HEK293 (cell line): ENCODE results near the gene RAB20.

Experiments used
- CTCF ChIA-PET: fragments of 350-600 bp; formaldehyde crosslinking; extraction: SDS; loops from one replicate; lab custom pipeline; 2021; ENCODE audit warnings: antibody characterized with exemption; lab: Yijun Ruan, JAX
- POLR2A ChIA-PET: fragments of 300-600 bp; formaldehyde crosslinking; extraction: SDS; loops from one replicate; lab custom pipeline; 2020; ENCODE audit warnings: antibody characterized with exemption, inconsistent platforms; lab: Yijun Ruan, JAX
- H3K27ac ChIP-seq: fragments of 200-500 bp; sonication (Bioruptor generic); 2 replicates; pipeline ENCODE4 v1.5.1; 2014; ENCODE audit warnings: low read depth, low read length, control low read depth, inconsistent platforms; ENCODE audit errors: extremely low read depth
- H3K36me3 ChIP-seq, 2 experiments: fragments of 200-500 bp in 1 of 2; sonication (Bioruptor generic) in 1 of 2; 1 replicate in 1 of 2; 2 replicates in 1 of 2; pipeline ENCODE4 v1.5.1; 2014 to 2017; ENCODE audit warnings: inconsistent platforms in 2 of 2, low read length in 2 of 2; ENCODE audit not compliant: control insufficient read depth in 2 of 2, insufficient read depth in 1 of 2
- H3K4me1 ChIP-seq: fragments of 200-500 bp; sonication (Bioruptor generic); 2 replicates; pipeline ENCODE4 v1.5.1; 2014; ENCODE audit warnings: mild to moderate bottlenecking, low read length, inconsistent platforms; ENCODE audit not compliant: control insufficient read depth, insufficient read depth
- H3K4me3 ChIP-seq: 2 replicates; pipeline ENCODE4 v1.5.1; 2011; ENCODE audit warnings: low read depth, mild to moderate bottlenecking, control low read depth, low read length, moderate library complexity
- H3K9me3 ChIP-seq: fragments of 200-500 bp; sonication (Bioruptor generic); 2 replicates; pipeline ENCODE4 v1.5.1; 2014; ENCODE audit warnings: low read depth, low read length, inconsistent platforms; ENCODE audit not compliant: control insufficient read depth, insufficient read depth
- FEZF1 ChIP-seq: fragments of 450-650 bp; formaldehyde crosslinking; IDR thresholded peaks from 2 replicates; pipeline ENCODE4 v1.5.1; 2016; ENCODE audit warnings: missing biosample characterization, missing genetic modification characterization
- OVOL3 ChIP-seq: fragments of 450-650 bp; formaldehyde crosslinking; IDR thresholded peaks from 2 replicates; pipeline ENCODE4 v1.5.1; 2016; ENCODE audit warnings: missing biosample characterization, missing genetic modification characterization
- PRDM1 ChIP-seq: fragments of 450-650 bp; formaldehyde crosslinking; IDR thresholded peaks from 2 replicates; pipeline ENCODE4; 2016; ENCODE audit warnings: missing biosample characterization, missing genetic modification characterization
- SCRT1 ChIP-seq: fragments of 450-650 bp; formaldehyde crosslinking; IDR thresholded peaks from 2 replicates; pipeline ENCODE4 v1.5.1; 2016; ENCODE audit warnings: missing biosample characterization, missing genetic modification characterization, borderline replicate concordance
- ZNF112 ChIP-seq: fragments of 450-650 bp; formaldehyde crosslinking; IDR thresholded peaks from 2 replicates; pipeline ENCODE4 v1.5.0; 2017; ENCODE audit warnings: missing biosample characterization, missing genetic modification characterization
- ZNF184 ChIP-seq: fragments of 450-650 bp; IDR thresholded peaks from 2 replicates; pipeline ENCODE4 v1.5.1; 2018; ENCODE audit warnings: missing biosample characterization, mild to moderate bottlenecking, missing genetic modification characterization
- ZNF248 ChIP-seq: fragments of 450-650 bp; formaldehyde crosslinking; IDR thresholded peaks from 2 replicates; pipeline ENCODE4 v1.5.1; 2017; ENCODE audit warnings: missing biosample characterization, missing genetic modification characterization
- ZNF423 ChIP-seq: fragments of 450-650 bp; formaldehyde crosslinking; IDR thresholded peaks from 2 replicates; pipeline ENCODE4 v1.5.1; 2016; ENCODE audit warnings: missing biosample characterization, missing genetic modification characterization
- ZNF521 ChIP-seq: fragments of 450-650 bp; formaldehyde crosslinking; IDR thresholded peaks from 2 replicates; pipeline ENCODE4 v1.5.1; 2017; ENCODE audit warnings: missing biosample characterization, mild to moderate bottlenecking, missing genetic modification characterization
- ZNF530 ChIP-seq: fragments of 450-650 bp; formaldehyde crosslinking; IDR thresholded peaks from 2 replicates; pipeline ENCODE4 v1.5.1; 2016; ENCODE audit warnings: low read depth, missing biosample characterization, missing genetic modification characterization
- ZNF544 ChIP-seq: fragments of 450-650 bp; formaldehyde crosslinking; IDR thresholded peaks from 2 replicates; pipeline ENCODE4 v1.5.0; 2017; ENCODE audit warnings: missing biosample characterization, missing genetic modification characterization
- ZNF548 ChIP-seq: fragments of 450-650 bp; formaldehyde crosslinking; IDR thresholded peaks from 2 replicates; pipeline ENCODE4 v1.5.1; 2016; ENCODE audit warnings: missing biosample characterization, missing genetic modification characterization
- ZNF560 ChIP-seq: fragments of 450-650 bp; formaldehyde crosslinking; IDR thresholded peaks from 2 replicates; pipeline ENCODE4 v1.5.1; 2017; ENCODE audit warnings: missing biosample characterization, missing genetic modification characterization, borderline replicate concordance
- ZNF624 ChIP-seq: fragments of 450-650 bp; formaldehyde crosslinking; IDR thresholded peaks from 2 replicates; pipeline ENCODE4 v1.5.1; 2017; ENCODE audit warnings: missing biosample characterization, missing genetic modification characterization
- ZNF664 ChIP-seq: fragments of 450-650 bp; formaldehyde crosslinking; IDR thresholded peaks from 2 replicates; pipeline ENCODE4 v1.5.1; 2016; ENCODE audit warnings: missing biosample characterization, missing genetic modification characterization
- ZNF76 ChIP-seq: fragments of 450-650 bp; formaldehyde crosslinking; IDR thresholded peaks from 2 replicates; pipeline ENCODE4; 2016; ENCODE audit warnings: low read depth, missing biosample characterization, missing genetic modification characterization, borderline replicate concordance
- ZNF830 ChIP-seq: fragments of 450-650 bp; IDR thresholded peaks from 2 replicates; pipeline ENCODE4 v1.5.0; 2018; ENCODE audit warnings: missing biosample characterization, missing genetic modification characterization, low read depth, mild to moderate bottlenecking, moderate library complexity
- TF ChIP-seq, protein P1 (sequence below): fragments of 450-650 bp; formaldehyde crosslinking; IDR thresholded peaks from 2 replicates; pipeline ENCODE4 v1.5.1; 2017; ENCODE audit warnings: missing biosample characterization, missing genetic modification characterization
- TF ChIP-seq, protein P2 (sequence below): fragments of 450-650 bp; formaldehyde crosslinking; IDR thresholded peaks from 2 replicates; pipeline ENCODE4 v1.5.1; 2017; ENCODE audit warnings: missing biosample characterization, mild to moderate bottlenecking, missing genetic modification characterization, moderate library complexity
- TF ChIP-seq, protein P3 (sequence below): fragments of 450-650 bp; formaldehyde crosslinking; IDR thresholded peaks from 2 replicates; pipeline ENCODE4 v1.5.1; 2016; ENCODE audit warnings: missing biosample characterization, missing genetic modification characterization
- TF ChIP-seq, protein P4 (sequence below): fragments of 450-650 bp; formaldehyde crosslinking; IDR thresholded peaks from 2 replicates; pipeline ENCODE4 v1.5.1; 2016; ENCODE audit warnings: missing biosample characterization, missing genetic modification characterization
- TF ChIP-seq, protein P5 (sequence below): fragments of 450-650 bp; formaldehyde crosslinking; IDR thresholded peaks from 2 replicates; pipeline ENCODE4 v1.5.1; 2016; ENCODE audit warnings: missing biosample characterization, missing genetic modification characterization

RAB20 gene

DNA sequence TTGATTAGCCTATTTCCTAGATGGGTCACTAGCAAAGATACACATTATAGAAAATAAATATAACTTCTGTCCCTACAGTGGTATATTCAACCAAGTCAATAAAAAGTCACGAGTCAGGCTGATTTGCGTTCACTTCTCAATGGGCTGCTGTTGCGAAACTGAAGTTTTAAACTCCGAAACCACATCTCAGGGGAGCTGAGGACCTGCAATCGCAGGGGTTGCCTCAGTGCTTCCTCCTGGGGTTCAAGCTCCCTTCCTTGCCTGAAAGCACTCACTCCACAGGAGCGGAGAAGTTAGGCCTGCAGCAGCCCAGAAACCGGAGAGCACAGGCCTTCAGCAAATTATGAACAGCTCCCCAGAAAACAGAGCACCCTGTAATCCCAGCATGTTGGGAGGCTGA is 39.6 kb downstream of the RAB20 start (continued):
- TF ChIP-seq ZNF544 (no peak), ZNF423 (tag by site-specific recombination) (no peak), ZNF521 (tag by site-specific recombination) (no peak), FEZF1 (tag by site-specific recombination) (no peak)
- TF ChIP-seq, protein P1, sequence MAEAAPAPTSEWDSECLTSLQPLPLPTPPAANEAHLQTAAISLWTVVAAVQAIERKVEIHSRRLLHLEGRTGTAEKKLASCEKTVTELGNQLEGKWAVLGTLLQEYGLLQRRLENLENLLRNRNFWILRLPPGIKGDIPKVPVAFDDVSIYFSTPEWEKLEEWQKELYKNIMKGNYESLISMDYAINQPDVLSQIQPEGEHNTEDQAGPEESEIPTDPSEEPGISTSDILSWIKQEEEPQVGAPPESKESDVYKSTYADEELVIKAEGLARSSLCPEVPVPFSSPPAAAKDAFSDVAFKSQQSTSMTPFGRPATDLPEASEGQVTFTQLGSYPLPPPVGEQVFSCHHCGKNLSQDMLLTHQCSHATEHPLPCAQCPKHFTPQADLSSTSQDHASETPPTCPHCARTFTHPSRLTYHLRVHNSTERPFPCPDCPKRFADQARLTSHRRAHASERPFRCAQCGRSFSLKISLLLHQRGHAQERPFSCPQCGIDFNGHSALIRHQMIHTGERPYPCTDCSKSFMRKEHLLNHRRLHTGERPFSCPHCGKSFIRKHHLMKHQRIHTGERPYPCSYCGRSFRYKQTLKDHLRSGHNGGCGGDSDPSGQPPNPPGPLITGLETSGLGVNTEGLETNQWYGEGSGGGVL (tag by site-specific recombination): no peak

DNA sequence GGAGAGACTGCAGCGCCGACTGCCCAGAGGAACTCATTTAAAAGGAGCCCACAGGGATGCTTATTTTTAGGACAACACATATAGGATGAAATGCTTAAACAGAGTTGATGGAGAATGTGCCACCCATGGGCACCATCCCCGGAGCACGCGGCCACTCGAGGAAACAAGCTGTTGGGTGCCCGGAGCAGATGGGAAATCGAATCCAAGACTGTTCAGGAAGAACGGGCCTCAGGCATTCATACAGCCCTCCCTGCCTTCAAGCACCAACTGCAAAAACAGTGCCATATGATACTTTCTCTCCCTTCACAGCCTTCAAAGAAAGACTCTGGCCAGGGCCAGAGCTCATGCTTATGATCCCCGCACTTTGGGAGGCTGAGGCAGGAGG is 40.2 kb downstream of the RAB20 start:
- ChIA-PET CTCF (no interaction called here), POLR2A (interaction anchor here (0.7 kb wide), 1 partner anchor 63 kb away, joined by 5 read pairs; no protein-coding TSS in a partner anchor)
- H3K27ac ChIP-seq: no peak overlapping the region
- H3K4me3 ChIP-seq: no peak overlapping the region
- H3K4me1 ChIP-seq: no peaks in the 10 kb centered on the region
- no peaks in the 10 kb centered on the region for H3K36me3 ChIP-seq
- TF ChIP-seq ZNF184 (tag by site-specific recombination) (no peak), PRDM1 (tag by site-specific recombination) (no peak), ZNF530 (tag by site-specific recombination) (no peak), ZNF560 (tag by site-specific recombination) (no peak), ZNF624 (tag by site-specific recombination) (no peak), ZNF112 (tag by site-specific recombination) (no peak), ZNF830 (tag by site-specific recombination) (no peak), ZNF248 (tag by site-specific recombination) (no peak), ZNF76 (no peak), OVOL3 (tag by site-specific recombination) (no peak), ZNF548 (tag by site-specific recombination) (no peak), SCRT1 (no peak), ZNF664 (tag by site-specific recombination) (no peak)
- TF ChIP-seq, protein P2, sequence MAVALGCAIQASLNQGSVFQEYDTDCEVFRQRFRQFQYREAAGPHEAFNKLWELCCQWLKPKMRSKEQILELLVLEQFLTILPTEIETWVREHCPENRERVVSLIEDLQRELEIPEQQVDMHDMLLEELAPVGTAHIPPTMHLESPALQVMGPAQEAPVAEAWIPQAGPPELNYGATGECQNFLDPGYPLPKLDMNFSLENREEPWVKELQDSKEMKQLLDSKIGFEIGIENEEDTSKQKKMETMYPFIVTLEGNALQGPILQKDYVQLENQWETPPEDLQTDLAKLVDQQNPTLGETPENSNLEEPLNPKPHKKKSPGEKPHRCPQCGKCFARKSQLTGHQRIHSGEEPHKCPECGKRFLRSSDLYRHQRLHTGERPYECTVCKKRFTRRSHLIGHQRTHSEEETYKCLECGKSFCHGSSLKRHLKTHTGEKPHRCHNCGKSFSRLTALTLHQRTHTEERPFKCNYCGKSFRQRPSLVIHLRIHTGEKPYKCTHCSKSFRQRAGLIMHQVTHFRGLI (tag by site-specific recombination): no peak
- TF ChIP-seq, protein P3, sequence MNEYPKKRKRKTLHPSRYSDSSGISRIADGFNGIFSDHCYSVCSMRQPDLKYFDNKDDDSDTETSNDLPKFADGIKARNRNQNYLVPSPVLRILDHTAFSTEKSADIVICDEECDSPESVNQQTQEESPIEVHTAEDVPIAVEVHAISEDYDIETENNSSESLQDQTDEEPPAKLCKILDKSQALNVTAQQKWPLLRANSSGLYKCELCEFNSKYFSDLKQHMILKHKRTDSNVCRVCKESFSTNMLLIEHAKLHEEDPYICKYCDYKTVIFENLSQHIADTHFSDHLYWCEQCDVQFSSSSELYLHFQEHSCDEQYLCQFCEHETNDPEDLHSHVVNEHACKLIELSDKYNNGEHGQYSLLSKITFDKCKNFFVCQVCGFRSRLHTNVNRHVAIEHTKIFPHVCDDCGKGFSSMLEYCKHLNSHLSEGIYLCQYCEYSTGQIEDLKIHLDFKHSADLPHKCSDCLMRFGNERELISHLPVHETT (tag by site-specific recombination): no peak
- TF ChIP-seq, protein P4, sequence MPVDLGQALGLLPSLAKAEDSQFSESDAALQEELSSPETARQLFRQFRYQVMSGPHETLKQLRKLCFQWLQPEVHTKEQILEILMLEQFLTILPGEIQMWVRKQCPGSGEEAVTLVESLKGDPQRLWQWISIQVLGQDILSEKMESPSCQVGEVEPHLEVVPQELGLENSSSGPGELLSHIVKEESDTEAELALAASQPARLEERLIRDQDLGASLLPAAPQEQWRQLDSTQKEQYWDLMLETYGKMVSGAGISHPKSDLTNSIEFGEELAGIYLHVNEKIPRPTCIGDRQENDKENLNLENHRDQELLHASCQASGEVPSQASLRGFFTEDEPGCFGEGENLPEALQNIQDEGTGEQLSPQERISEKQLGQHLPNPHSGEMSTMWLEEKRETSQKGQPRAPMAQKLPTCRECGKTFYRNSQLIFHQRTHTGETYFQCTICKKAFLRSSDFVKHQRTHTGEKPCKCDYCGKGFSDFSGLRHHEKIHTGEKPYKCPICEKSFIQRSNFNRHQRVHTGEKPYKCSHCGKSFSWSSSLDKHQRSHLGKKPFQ (tag by site-specific recombination): no peak
- TF ChIP-seq, protein P5, sequence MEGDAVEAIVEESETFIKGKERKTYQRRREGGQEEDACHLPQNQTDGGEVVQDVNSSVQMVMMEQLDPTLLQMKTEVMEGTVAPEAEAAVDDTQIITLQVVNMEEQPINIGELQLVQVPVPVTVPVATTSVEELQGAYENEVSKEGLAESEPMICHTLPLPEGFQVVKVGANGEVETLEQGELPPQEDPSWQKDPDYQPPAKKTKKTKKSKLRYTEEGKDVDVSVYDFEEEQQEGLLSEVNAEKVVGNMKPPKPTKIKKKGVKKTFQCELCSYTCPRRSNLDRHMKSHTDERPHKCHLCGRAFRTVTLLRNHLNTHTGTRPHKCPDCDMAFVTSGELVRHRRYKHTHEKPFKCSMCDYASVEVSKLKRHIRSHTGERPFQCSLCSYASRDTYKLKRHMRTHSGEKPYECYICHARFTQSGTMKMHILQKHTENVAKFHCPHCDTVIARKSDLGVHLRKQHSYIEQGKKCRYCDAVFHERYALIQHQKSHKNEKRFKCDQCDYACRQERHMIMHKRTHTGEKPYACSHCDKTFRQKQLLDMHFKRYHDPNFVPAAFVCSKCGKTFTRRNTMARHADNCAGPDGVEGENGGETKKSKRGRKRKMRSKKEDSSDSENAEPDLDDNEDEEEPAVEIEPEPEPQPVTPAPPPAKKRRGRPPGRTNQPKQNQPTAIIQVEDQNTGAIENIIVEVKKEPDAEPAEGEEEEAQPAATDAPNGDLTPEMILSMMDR (tag by site-specific recombination): no peak
- TF ChIP-seq, all 188 proteins: peak for 0
- no peaks in the 10 kb centered on the region for H3K9me3 ChIP-seq
